ENCODE data around the gene ZNF516.

Gene ZNF516

DNA sequence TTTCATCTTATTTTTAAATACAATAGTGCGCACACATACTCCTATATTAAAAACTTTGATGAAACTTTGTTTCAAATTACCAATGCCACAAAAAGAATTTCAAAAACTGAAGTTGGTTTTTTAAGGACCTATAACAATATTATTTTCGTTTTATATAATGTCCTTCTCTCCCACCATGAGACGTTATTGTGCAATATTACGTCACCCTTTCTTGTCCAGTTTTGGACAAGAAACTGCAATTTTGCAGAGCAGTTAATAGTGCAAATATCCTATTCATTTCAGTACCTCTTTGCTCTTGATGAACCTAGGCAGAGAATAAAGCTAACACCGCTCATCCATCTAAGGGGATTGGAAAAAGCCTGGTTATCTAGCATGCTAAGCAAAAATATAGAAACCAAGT is 9.7 kb upstream of the ZNF516 start:
- ChIA-PET CTCF (no interaction called here), POLR2A (interaction anchor here (0.6 kb wide), 1 partner anchor 1721 kb away, joined by 4 read pairs; no protein-coding TSS in a partner anchor)
- Histone ChIP-seq H3K27ac (ENCODE audit: extremely low read depth, low read depth, low read length) (no peak overlapping the region), H3K9me3 (ENCODE audit: control insufficient read depth, insufficient read depth, low read depth, low read length) (no peaks in the 10 kb centered on the region), H3K4me3 (ENCODE audit: low read depth, low read length) (no peak overlapping the region), H3K36me3 (ENCODE audit: control insufficient read depth in 2 of 2, insufficient read depth in 1 of 2, low read length in 2 of 2) (no peaks in the 10 kb centered on the region), H3K4me1 (ENCODE audit: control insufficient read depth, insufficient read depth, low read length) (no peaks in the 10 kb centered on the region)
- TF ChIP-seq ZNF561 (tag by site-specific recombination; IDR thresholded peaks at IDR 0.05; ENCODE audit: borderline replicate concordance) (no peak), ZNF324 (tag by site-specific recombination; IDR thresholded peaks at IDR 0.05) (no peak), KLF9 (tag by site-specific recombination; IDR thresholded peaks at IDR 0.05; ENCODE audit: low read depth) (no peak), ZXDB (tag by site-specific recombination; IDR thresholded peaks at IDR 0.05) (no peak), ZNF621 (tag by site-specific recombination; IDR thresholded peaks at IDR 0.05) (no peak), ZNF16 (tag by site-specific recombination; IDR thresholded peaks at IDR 0.05; ENCODE audit: low read depth) (no peak), ZSCAN16 (tag by site-specific recombination; IDR thresholded peaks at IDR 0.05) (no peak), ZFP37 (tag by site-specific recombination; IDR thresholded peaks at IDR 0.05) (no peak), ZNF776 (tag by site-specific recombination; IDR thresholded peaks at IDR 0.05; ENCODE audit: borderline replicate concordance) (no peak), ZNF501 (tag by site-specific recombination; IDR thresholded peaks at IDR 0.05) (no peak)
- TF ChIP-seq, protein P1, sequence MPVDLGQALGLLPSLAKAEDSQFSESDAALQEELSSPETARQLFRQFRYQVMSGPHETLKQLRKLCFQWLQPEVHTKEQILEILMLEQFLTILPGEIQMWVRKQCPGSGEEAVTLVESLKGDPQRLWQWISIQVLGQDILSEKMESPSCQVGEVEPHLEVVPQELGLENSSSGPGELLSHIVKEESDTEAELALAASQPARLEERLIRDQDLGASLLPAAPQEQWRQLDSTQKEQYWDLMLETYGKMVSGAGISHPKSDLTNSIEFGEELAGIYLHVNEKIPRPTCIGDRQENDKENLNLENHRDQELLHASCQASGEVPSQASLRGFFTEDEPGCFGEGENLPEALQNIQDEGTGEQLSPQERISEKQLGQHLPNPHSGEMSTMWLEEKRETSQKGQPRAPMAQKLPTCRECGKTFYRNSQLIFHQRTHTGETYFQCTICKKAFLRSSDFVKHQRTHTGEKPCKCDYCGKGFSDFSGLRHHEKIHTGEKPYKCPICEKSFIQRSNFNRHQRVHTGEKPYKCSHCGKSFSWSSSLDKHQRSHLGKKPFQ (tag by site-specific recombination; IDR thresholded peaks at IDR 0.05): no peak
- TF ChIP-seq, protein P2, sequence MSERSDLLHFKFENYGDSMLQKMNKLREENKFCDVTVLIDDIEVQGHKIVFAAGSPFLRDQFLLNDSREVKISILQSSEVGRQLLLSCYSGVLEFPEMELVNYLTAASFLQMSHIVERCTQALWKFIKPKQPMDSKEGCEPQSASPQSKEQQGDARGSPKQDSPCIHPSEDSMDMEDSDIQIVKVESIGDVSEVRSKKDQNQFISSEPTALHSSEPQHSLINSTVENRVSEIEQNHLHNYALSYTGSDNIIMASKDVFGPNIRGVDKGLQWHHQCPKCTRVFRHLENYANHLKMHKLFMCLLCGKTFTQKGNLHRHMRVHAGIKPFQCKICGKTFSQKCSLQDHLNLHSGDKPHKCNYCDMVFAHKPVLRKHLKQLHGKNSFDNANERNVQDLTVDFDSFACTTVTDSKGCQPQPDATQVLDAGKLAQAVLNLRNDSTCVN (tag by site-specific recombination; optimal IDR thresholded peaks at IDR 0.05): no peak
- TF ChIP-seq, protein P3, sequence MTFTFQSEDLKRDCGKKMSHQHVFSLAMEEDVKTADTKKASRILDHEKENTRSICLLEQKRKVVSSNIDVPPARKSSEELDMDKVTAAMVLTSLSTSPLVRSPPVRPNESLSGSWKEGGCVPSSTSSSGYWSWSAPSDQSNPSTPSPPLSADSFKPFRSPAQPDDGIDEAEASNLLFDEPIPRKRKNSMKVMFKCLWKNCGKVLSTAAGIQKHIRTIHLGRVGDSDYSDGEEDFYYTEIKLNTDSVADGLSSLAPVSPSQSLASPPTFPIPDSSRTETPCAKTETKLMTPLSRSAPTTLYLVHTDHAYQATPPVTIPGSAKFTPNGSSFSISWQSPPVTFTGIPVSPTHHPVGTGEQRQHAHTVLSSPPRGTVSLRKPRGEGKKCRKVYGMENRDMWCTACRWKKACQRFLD (tag by site-specific recombination; IDR thresholded peaks at IDR 0.05): no peak
- TF ChIP-seq, protein P4, sequence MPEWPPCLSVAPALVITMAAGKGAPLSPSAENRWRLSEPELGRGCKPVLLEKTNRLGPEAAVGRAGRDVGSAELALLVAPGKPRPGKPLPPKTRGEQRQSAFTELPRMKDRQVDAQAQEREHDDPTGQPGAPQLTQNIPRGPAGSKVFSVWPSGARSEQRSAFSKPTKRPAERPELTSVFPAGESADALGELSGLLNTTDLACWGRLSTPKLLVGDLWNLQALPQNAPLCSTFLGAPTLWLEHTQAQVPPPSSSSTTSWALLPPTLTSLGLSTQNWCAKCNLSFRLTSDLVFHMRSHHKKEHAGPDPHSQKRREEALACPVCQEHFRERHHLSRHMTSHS (tag by site-specific recombination; IDR thresholded peaks at IDR 0.05): no peak
- TF ChIP-seq, protein P5, sequence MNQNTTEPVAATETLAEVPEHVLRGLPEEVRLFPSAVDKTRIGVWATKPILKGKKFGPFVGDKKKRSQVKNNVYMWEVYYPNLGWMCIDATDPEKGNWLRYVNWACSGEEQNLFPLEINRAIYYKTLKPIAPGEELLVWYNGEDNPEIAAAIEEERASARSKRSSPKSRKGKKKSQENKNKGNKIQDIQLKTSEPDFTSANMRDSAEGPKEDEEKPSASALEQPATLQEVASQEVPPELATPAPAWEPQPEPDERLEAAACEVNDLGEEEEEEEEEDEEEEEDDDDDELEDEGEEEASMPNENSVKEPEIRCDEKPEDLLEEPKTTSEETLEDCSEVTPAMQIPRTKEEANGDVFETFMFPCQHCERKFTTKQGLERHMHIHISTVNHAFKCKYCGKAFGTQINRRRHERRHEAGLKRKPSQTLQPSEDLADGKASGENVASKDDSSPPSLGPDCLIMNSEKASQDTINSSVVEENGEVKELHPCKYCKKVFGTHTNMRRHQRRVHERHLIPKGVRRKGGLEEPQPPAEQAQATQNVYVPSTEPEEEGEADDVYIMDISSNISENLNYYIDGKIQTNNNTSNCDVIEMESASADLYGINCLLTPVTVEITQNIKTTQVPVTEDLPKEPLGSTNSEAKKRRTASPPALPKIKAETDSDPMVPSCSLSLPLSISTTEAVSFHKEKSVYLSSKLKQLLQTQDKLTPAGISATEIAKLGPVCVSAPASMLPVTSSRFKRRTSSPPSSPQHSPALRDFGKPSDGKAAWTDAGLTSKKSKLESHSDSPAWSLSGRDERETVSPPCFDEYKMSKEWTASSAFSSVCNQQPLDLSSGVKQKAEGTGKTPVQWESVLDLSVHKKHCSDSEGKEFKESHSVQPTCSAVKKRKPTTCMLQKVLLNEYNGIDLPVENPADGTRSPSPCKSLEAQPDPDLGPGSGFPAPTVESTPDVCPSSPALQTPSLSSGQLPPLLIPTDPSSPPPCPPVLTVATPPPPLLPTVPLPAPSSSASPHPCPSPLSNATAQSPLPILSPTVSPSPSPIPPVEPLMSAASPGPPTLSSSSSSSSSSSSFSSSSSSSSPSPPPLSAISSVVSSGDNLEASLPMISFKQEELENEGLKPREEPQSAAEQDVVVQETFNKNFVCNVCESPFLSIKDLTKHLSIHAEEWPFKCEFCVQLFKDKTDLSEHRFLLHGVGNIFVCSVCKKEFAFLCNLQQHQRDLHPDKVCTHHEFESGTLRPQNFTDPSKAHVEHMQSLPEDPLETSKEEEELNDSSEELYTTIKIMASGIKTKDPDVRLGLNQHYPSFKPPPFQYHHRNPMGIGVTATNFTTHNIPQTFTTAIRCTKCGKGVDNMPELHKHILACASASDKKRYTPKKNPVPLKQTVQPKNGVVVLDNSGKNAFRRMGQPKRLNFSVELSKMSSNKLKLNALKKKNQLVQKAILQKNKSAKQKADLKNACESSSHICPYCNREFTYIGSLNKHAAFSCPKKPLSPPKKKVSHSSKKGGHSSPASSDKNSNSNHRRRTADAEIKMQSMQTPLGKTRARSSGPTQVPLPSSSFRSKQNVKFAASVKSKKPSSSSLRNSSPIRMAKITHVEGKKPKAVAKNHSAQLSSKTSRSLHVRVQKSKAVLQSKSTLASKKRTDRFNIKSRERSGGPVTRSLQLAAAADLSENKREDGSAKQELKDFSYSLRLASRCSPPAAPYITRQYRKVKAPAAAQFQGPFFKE (tag by site-specific recombination; IDR thresholded peaks at IDR 0.05; ENCODE audit: borderline replicate concordance): no peak
- TF ChIP-seq, protein P6, sequence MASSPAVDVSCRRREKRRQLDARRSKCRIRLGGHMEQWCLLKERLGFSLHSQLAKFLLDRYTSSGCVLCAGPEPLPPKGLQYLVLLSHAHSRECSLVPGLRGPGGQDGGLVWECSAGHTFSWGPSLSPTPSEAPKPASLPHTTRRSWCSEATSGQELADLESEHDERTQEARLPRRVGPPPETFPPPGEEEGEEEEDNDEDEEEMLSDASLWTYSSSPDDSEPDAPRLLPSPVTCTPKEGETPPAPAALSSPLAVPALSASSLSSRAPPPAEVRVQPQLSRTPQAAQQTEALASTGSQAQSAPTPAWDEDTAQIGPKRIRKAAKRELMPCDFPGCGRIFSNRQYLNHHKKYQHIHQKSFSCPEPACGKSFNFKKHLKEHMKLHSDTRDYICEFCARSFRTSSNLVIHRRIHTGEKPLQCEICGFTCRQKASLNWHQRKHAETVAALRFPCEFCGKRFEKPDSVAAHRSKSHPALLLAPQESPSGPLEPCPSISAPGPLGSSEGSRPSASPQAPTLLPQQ (tag by site-specific recombination; IDR thresholded peaks at IDR 0.05): no peak

Measured in HEK293 (cell line).